ENCODE results near the gene RIT1. TPM values are rescaled to one million over a fixed set of nuclear protein-coding genes. Genes with fewer than 3 reads are reported as not detected.

Gene RIT1
- total and polyA plus RNA-seq, 2 of the 13 experiments (the other 11 are each of a cell fraction or from before 2014, with no cell fraction given) = 12.2 to 32.2 TPM

DNA sequence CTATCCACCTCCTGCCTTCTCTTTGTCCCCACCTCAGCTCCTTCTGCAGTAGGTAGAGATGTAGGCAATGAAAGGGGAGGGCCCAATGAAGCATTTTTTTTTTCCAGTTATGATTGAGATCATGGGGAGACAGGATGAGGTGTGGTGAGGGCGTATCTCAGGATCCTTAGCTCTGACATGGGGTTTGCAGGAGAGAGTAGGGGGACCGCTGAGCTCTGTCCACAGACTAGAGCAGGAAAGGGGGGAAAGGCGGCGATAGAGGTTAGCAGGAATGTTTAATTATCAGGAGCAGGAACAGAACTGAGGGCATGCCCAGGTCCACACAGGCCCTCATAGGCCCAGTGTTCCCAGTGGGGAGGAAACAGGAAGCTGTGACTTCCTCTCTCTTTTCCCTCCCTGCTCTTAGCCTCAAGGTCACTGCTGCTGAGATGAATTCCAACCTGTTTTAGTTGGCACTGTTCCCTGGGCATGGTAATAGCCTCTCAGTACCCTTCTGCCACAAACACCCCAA lies 29.4 kb upstream of the RIT1 start (continued):
- TF ChIP-seq RXRB (CRISPR knock-in tag; IDR thresholded peaks at IDR 0.05; ENCODE audit: borderline replicate concordance) (0 out of 2 replicates have a peak, but pooled peaks have one; percentile 29), ZNF670 (CRISPR knock-in tag; IDR thresholded peaks at IDR 0.05; ENCODE audit: borderline replicate concordance) (peak; percentile 66; the same call in 1 of the 2 replicates), ZBTB10 (CRISPR knock-in tag; IDR thresholded peaks at IDR 0.05; ENCODE audit: borderline replicate concordance) (no peak), NFIC (IDR thresholded peaks at IDR 0.05; ENCODE audit: low read length) (peak; percentile 85), HDAC1 (CRISPR knock-in tag; IDR thresholded peaks at IDR 0.05) (peak; percentile 16; the same call in 1 of the 2 replicates), IKZF1 (IDR thresholded peaks at IDR 0.05) (no peak), MATR3 (CRISPR knock-in tag; IDR thresholded peaks at IDR 0.05) (no peak), POLR2A (IDR thresholded peaks at IDR 0.05; ENCODE audit: insufficient read depth in 1 of 2, low read depth in 2 of 2, low read length in 2 of 2) (peak; percentile 45 to 64), ZNF644 (CRISPR knock-in tag; IDR thresholded peaks at IDR 0.05; ENCODE audit: low read depth) (no peak), ZNF766 (CRISPR knock-in tag; IDR thresholded peaks at IDR 0.05; ENCODE audit: borderline replicate concordance) (no peak), ZNF207 (IDR thresholded peaks at IDR 0.05; ENCODE audit: borderline replicate concordance) (no peak), ZBTB43 (CRISPR knock-in tag; conservative IDR thresholded peaks at IDR 0.05) (no peak)
- TF ChIP-seq, protein P1, sequence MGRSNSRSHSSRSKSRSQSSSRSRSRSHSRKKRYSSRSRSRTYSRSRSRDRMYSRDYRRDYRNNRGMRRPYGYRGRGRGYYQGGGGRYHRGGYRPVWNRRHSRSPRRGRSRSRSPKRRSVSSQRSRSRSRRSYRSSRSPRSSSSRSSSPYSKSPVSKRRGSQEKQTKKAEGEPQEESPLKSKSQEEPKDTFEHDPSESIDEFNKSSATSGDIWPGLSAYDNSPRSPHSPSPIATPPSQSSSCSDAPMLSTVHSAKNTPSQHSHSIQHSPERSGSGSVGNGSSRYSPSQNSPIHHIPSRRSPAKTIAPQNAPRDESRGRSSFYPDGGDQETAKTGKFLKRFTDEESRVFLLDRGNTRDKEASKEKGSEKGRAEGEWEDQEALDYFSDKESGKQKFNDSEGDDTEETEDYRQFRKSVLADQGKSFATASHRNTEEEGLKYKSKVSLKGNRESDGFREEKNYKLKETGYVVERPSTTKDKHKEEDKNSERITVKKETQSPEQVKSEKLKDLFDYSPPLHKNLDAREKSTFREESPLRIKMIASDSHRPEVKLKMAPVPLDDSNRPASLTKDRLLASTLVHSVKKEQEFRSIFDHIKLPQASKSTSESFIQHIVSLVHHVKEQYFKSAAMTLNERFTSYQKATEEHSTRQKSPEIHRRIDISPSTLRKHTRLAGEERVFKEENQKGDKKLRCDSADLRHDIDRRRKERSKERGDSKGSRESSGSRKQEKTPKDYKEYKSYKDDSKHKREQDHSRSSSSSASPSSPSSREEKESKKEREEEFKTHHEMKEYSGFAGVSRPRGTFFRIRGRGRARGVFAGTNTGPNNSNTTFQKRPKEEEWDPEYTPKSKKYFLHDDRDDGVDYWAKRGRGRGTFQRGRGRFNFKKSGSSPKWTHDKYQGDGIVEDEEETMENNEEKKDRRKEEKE (IDR thresholded peaks at IDR 0.05) = no peak
- TF ChIP-seq, protein P2, sequence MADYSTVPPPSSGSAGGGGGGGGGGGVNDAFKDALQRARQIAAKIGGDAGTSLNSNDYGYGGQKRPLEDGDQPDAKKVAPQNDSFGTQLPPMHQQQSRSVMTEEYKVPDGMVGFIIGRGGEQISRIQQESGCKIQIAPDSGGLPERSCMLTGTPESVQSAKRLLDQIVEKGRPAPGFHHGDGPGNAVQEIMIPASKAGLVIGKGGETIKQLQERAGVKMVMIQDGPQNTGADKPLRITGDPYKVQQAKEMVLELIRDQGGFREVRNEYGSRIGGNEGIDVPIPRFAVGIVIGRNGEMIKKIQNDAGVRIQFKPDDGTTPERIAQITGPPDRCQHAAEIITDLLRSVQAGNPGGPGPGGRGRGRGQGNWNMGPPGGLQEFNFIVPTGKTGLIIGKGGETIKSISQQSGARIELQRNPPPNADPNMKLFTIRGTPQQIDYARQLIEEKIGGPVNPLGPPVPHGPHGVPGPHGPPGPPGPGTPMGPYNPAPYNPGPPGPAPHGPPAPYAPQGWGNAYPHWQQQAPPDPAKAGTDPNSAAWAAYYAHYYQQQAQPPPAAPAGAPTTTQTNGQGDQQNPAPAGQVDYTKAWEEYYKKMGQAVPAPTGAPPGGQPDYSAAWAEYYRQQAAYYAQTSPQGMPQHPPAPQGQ (CRISPR knock-in tag; IDR thresholded peaks at IDR 0.05; ENCODE audit: borderline replicate concordance) = no peak
- TF ChIP-seq, protein P3, sequence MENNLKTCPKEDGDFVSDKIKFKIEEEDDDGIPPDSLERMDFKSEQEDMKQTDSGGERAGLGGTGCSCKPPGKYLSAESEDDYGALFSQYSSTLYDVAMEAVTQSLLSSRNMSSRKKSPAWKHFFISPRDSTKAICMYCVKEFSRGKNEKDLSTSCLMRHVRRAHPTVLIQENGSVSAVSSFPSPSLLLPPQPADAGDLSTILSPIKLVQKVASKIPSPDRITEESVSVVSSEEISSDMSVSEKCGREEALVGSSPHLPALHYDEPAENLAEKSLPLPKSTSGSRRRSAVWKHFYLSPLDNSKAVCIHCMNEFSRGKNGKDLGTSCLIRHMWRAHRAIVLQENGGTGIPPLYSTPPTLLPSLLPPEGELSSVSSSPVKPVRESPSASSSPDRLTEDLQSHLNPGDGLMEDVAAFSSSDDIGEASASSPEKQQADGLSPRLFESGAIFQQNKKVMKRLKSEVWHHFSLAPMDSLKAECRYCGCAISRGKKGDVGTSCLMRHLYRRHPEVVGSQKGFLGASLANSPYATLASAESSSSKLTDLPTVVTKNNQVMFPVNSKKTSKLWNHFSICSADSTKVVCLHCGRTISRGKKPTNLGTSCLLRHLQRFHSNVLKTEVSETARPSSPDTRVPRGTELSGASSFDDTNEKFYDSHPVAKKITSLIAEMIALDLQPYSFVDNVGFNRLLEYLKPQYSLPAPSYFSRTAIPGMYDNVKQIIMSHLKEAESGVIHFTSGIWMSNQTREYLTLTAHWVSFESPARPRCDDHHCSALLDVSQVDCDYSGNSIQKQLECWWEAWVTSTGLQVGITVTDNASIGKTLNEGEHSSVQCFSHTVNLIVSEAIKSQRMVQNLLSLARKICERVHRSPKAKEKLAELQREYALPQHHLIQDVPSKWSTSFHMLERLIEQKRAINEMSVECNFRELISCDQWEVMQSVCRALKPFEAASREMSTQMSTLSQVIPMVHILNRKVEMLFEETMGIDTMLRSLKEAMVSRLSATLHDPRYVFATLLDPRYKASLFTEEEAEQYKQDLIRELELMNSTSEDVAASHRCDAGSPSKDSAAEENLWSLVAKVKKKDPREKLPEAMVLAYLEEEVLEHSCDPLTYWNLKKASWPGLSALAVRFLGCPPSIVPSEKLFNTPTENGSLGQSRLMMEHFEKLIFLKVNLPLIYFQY (CRISPR knock-in tag; IDR thresholded peaks at IDR 0.05; ENCODE audit: borderline replicate concordance) = peak; percentile 81; the same call in 1 of the 2 replicates
